GM03348 (cell line): Measurements from ENCODE around the gene ABI3.

Experiments
- DNase-seq: peaks from one replicate; pipeline ENCODE4 v3.0.0; 2012; ENCODE audit warnings: low spot score

The ABI3 gene

DNA sequence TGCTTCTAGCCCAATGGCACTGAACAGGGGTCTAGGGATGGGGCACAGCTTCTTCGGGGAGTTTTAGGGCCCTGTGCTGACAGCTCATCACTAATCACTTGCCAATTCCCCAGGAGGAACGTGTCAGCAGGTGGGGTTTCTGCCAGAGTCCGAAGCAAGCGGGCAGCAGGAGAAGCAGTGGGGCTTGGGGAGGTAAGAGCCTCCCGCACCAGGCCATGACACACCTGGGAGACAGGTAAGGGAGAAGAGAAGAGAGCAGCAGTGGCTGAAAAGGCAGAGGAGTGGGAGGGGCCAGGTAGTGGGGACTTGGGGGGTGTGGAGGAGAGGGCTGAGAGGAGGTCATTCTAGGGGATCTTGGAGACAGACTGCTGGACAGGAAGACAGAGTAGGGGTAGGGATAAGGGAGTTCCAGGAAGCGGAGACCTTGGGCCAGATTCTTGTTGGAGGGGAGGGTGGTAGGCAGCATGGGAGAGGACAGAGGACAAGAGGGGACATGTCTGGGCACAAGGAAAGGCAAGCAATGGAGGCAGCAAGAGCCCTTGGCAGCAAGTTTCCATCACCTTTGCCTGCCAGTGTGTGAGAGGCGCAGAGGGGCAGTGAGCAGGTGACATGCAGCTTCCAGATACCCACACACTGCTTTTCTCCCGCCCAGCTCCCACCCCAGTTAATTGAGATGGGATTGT, 15.2 kb downstream of the ABI3 start:
- no peak for DNase-seq

DNA sequence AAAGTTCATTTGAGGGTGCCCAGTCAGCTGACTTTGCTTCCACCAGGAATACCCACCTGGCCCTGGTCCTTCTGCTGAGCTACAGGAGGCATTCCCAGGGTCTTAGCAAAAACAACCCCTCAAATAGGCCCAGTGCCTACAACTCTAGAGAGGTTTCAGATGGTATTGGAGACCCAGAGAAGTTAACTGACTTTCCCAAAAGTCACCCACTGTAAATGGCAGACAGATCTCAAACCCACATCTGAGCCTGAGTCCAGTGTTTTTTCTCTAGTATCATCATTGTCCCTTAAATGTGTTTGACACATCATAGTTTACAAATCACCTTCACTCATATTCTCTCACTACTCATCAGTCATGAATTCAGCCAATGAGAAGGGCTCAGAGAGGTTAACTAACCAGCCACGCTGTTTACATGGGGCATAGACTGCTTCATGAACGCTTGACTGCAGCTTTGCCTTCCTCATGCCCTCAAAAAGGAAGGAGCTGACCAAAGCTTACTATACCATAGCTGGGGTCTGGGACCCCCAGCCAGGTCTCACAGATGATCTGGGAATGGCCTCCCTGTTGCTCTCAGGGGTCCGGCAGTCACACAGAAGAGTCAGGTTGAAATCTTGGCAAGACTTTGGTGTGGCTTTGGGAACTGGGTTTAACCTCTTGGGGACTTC, 16.4 kb downstream of the ABI3 start:
- DNase-seq = no peak

DNA sequence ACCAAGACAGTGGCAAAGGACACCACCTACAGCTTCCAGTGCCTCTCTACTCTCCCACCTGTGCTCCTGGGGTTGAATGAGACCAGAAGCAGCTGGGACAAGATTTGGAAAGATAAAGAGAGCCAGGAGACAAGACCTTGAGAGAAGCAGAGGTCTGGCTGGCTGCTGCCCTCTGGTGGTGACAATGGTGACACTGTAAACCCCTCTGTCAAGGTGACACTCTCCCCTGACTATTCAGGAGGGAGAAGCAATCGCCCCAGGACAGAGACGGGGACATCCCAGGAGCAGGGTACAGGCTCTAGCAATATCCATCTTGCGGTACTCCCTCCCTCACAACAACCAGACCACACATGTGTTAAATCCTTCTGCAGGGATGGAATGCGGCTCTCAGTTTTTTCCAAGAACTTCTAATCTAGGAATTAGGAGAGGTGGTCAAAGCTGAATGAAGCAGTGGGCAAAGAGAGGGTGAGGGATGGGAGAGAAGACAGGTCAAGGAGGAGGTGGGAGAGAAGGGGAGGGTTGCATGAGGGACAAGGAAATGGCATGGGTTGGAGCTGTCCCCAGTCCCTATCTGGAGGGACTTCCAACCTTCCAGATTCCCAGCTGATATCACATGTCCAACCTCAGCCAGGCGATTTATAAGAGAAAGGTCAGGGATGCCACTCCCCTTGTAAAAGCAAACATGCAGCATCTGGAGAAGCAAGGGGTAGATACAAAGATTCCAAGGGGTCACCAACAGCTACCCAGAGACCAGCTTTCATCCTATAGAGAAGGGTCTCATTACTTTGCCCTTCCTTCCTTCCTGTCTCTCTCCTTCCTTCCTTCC, 17.1 kb downstream of the ABI3 start:
- DNase-seq = peak; percentile 85

DNA sequence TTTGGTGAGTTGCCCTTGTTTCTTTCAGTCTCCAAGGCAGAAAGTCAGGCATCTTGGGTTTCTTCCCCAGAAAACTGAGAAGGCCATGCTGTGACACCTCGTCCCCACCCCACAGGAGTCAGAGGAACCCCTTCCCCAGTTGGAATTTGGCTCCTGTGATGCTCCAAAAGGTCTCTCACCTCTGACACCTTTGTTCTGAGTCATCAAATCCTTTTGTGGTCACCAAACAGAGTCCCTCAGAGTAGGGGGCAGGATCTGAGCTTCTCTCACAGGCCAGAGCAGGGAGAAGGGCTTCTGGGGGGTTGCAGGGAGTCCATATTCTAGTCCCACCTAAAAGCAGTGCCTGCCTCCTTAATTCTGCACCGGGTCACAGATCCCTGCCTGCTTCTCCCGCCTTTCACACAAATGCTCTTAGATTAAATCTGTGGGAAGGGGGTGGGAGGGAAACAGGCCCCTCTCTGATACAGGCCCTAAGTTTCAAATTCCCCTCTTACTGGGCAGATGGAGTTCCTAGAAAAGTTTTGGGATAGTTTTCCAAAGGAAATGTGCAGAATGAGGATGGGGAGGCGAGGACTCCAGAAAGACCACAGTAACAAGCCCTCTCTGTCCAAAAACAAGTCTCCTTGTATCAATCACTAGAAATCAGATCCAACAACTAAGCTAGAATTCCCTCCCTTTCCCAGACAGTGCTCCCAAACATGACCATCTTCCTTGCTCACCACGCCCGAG, 18.7 kb downstream of the ABI3 start:
- DNase-seq = no peak

DNA sequence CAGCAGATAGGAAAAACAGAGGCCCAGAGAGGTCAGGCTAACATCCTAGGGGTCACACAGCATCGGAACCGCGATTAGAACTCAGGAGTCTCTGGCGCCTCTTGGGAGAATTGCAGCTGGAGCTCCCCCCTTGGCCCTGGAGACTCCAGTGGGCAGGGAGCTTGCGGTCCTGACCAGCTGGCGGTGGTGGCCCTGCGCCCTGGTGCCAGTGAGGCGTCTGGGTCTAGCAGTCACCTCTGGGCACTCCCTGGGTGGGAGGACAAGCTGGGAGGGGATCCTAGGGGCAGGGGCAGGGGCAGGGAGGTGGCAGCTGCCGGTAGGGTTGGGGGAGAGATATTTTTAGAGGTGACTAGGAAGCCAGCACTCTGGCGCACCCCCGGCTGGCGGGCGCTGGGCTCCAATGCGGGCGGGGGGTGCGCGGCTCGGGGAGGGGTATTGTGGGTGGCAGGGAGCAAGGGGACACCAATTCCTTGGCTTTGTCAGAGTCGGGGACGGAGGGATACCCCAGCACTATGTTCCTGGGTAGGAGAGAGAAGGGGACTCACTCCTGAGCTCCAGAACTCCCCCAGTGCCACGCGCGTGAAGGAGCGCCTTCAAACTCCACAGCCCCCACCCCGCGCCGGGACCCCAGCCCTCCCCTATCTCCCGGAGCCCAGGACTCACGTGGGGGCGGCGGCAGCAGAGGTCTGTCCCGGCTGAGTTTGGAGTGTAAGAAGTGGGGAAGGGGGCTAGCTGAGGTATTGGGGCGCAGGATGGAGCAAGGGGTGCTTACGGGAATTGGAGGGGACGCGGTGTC, 19.5 kb downstream of the ABI3 start:
- DNase-seq = no peak

DNA sequence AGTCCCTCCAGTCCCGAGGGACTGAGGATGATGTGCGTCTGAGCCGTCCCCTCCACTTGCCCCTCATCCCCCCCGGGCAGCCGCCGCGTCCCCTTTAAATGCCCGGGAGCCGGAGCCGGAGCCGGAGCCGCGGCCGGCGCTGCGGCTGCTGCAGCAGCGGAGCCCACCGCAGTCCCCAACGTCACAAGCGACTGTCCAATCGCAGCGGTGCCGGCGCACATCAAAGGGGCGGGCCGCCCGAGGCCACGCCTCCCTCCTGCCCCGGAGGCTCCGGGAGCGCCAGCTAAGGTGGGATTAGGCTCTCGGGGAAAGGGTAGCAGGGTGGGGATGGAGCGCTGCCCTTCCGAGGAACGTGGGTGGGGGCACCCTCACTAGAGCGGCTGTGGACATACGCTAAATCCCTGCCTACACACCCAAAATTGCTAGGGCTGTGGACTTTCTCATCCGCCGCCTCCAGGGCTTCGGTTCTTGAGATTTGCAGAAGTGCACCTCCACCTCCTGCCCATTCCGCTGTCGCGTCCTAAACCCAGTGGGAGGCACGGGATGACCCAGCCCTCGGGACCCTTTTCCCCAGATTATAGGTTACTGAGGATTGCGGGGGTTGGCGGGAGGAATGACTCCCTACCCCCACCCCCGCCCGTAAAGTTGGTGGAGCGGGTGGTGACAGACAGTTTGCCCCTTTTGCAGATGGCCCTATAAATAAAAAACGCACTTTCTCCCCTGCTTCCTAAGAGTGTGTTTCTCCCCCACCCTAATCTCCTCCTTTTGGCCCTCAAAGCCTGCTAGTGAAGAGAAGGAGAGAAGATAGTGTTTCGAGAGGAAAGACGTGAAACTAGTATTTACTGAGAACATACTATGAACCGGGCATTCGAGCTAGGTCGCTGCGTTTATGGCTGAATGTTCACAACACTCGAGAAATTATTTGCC, 20.4 kb downstream of the ABI3 start, which contains the start of gene PHOSPHO1:
Gene PHOSPHO1 (minus strand): TSS at position 152 of the 927 bp plus-strand sequence. CDS start 4,096 bp downstream, outside the sequence.
- DNase-seq = peak; percentile 97

DNA sequence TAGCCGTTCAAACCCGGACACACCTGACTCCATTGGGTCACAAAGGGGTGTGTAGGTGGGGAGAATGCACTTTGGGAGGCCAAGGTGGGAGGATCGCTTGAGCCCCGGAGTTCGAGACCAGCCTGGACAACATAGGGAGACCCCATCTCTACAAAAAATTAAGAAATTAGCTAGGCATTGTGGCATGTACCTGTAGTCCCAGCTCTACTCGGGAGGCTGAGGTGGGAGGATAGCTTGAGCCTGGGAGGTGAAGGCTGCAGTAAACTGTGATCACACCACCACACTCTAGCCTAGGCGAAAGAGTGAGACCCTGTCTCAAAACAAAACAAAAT, 21.0 kb downstream of the ABI3 start:
- no peak for DNase-seq

DNA sequence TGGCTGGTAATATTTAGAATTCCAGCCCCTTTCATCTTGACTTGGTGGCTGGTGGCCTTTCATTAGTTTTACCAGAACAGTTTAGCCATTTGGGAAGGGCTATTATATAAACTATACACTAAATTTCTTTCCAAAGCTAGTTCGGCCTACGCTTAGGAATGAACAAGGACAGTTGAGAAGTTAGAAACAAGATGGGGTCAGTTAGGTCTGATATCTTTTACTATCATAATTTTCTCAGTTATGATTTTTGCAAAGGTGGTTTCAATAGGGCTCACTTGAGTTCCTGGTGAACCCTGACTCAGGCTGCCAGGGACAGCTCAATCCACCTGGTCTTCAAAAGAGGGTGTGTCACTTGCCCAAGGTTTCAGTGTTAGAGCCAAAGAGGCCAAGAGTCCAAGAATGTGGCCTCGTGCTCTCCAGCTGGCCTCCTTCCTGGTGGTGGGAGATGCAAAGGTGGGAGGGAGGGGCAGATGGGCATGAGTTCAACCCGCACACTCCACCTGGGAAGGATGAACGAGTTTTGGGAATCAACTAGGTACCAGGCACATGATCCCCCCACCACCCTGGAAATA, 24.1 kb downstream of the ABI3 start:
- no peak for DNase-seq

DNA sequence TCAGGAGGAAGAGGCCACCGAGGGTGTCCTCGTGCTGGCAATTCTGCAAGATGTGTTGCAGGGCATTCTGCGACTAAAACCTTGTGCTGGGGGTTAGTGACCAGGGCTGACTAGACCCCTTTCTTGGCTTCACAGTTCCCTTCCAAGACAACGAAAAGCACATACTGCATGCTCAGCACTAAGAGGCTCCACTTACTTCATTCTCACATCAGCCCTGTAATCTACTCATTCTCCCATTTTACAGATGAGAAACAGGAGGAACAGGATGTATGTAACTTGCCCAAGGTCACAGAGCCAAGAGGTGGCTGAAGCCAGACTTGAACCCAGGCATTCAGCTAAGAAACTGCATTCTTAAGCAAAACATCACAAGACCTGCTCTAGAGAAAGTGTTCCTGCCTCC, 25.4 kb downstream of the ABI3 start:
- no peak for DNase-seq

DNA sequence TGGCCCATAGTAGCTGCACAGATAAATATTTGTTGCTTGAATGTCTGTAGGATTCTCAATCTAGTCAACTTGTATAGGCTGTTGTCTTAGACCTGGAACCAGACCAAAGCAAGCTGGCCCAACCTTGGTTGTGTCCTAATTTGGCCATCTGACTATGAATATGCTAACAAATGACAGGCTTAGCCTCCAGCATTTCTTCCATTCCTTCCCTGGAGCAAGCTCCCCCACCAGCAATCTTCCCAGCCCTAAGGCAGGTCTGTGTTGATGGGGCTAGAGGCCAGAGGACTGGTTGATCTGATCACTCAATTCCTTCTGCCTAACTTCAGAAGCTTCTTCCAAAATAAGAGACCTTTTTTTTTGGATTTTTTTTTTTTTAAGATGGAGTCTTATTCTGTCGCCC, 29.5 kb downstream of the ABI3 start:
- no peak for DNase-seq

DNA sequence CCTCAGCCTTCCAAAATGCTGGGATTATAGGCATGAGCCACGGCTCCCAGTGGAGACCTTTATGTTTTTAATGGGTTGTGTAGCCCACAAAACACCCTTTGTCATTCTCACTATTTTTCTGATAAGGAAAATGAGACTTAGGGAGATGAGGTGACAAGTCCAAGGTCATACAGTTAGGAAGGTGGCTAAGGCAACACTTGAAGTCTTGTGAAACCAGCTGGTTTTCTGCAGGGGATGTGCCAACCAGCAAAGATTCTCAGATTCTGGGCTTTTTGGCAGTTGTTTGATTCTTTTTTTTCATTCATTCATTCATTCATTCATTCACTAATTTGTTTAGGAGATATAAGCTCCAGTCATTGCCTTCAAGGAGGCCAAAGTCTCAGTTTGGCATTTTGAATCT, 30.1 kb downstream of the ABI3 start:
- no peak for DNase-seq

DNA sequence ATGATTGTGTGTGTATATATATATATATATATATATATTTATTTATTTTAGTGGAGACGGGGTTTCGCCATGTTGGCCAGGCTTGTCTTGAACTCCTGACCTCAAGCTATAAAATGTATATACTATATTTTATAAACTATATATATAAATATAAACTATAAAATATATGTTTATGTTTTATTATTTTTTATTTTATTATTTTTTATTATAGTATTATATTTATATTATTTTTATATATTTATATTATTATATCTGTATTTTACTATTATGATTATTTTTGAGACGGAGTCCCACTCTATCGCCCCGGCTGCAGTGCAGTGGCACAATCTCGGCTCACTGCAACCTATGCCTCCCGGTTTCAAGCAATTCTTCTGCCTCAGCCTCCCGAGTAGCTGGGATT, 30.5 kb downstream of the ABI3 start:
- no peak for DNase-seq

DNA sequence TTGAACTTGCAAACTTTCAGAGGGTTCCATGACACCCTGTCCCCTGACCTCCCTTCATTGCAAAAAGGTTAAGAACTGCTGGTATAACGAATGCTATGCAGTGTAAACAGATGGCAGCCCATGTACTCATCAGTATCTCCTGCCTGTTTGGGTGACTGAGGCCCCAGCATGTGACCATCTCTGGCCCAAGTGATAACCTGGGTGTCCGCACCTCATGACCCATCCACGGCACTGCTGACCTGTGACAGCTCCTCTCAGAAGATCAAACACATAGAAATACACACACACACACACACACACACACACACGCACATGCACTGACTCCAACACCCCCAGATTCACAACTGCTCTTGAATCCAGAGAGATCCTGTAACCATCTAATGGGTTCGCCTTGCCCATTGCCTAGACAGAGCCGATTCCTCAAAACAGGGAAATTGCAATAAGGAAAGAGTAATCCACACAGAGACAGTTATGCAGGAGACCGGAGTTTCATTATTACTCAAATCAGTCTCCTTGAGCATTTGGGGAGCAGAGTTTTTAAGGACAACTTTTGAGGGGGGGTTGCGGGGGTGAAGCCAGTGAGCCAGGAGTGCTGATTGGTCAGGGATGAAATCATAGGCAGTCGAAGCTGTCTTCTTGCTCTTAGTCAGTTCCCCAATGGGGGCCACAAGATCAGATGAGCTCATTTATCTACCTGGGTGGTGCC, 31.3 kb downstream of the ABI3 start:
- DNase-seq = no peak

DNA sequence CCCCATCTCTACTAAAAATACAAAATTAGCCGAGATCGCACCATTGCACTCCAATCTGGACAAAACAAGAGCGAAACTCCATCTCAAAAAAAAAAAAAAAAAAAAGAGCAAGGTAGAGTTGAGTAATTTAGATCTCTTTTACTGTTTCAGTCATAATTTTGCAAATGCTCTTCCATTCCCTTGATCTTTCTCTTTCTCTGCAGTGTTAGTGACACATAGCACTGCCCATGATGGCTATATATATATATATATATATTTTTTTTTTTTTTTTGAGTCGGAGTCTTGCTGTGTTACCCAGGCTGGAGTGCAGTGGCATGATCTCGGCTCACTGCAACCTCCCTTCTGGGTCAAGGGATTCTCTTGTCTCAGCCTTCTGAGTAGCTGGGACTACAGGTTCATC, 32.3 kb downstream of the ABI3 start:
- DNase-seq = no peak

DNA sequence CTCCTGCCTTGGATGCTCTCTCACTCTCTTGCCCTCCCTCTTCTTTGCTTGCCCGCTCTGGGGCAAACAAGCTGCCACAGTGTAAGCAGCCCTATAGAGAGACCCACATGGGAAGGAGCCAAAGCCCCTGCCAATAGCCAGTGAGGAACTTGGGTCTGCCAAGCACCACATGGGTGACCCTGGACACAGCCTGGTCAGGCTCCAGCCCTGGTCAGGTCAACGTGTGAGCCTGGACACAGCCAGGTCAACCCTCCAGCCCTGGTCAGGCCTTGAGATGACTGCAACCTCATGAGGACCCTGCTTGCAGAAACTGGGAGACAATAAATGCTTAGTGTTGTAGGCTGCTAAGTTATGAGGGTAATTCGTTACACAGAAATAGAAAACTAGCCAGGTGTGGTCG, 34.3 kb downstream of the ABI3 start:
- DNase-seq = no peak

DNA sequence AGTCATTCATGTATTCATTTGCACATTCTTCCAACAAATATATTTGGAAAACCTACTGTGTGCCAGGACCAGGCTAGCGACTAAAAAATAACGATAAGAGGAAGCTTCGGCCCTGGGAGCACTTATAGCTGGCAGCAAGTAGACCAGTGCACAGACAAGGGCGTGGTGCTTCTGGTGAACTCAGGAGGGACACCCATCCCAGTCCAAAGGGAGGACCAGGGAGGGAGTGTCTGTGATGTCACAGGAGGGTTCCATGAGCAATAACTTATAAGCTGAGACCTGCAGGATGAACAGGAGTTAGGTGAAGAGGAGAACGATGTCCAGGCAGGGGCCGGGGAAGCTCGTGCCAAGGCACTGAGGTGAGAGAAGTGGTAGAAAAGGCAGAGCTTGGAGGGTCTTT, 37.4 kb downstream of the ABI3 start:
- no peak for DNase-seq

DNA sequence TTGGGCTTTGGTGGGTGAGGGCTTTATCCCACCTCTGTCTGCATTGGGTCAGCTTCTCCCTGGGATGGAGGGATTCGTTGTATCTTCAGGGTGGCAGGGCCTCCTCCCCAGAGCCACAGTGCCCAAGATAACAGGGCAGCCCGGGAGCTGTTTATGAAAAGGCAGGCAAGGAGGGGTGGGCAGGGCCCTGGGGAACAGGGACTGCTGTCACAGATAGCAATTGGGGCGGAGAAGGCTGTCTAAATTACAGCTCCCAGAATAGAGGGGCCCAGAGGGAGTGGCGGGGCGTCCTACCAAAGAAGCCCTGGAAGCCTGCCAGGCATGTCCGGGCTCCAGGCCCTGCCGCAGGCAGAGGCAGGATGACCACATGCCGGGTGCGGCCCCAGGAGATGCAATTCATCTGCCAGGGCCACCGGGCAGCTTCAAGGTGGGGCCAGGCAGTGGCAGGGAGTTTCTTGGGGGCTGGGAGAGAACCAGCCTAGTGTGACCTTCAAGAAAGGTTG, 38.8 kb downstream of the ABI3 start:
- DNase-seq = peak; percentile 47

DNA sequence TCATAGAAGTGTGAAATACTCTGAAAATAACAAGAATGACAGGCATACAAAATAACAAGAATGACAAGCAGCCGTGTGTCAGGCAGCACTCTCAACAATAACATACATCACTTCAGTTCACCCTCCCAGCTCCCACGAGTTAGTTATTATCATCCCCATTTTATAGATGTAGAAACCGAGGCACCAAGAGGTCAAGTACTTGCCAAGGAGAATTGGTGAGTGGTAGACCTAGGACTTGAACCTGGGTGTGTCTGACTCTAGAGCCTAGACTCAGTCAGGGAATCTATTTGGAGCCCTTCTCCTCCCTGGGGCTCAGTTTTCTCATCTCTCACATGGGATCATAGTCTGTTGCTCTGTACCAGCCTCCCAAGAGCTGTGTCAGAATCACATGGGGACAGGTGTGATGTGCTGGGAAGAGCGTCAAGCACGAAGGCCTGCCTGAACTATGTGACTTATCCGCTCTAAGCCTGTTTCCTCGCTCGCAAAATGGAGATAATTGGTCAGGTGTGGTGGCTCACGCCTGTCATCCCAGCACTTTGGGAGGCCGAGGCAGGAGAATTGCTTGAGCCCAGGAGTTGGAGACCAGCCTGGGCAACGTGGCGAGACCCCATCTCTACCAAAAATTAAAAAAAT, 39.5 kb downstream of the ABI3 start:
- DNase-seq = no peak

DNA sequence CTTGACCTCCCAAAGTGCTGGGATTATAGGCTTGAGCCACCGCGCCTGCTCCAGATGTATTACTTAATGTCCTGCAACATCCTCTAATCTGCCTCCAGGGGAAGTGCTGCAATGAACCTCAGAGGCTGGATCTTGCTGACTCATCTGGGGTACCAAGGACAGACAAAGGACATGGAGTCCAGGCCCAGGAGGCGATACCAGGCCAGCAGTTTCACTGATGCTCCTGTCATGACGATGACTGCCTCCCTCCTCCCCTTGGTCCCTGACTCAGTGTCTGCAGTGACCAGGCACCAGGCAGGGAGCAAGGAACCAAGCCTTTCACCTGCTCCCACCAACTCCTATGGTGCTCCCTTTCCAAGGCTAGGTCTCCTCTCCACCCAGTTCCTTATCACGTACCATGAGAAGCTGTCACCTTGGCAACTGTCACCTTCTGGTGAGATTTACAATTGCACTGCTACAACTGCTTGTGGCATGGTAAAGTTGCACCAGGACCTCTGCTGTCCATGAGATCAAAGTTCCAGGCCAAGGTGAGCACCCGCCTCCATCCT, 41.7 kb downstream of the ABI3 start:
- no peak for DNase-seq
